ENCODE measurements around the gene GNG7. TPM values are rescaled to one million over a fixed set of nuclear protein-coding genes. Genes with fewer than 3 reads are reported as not detected.

GNG7 gene
- total RNA-seq, 1 experiment from 2014 or later, result 7.7 TPM

DNA sequence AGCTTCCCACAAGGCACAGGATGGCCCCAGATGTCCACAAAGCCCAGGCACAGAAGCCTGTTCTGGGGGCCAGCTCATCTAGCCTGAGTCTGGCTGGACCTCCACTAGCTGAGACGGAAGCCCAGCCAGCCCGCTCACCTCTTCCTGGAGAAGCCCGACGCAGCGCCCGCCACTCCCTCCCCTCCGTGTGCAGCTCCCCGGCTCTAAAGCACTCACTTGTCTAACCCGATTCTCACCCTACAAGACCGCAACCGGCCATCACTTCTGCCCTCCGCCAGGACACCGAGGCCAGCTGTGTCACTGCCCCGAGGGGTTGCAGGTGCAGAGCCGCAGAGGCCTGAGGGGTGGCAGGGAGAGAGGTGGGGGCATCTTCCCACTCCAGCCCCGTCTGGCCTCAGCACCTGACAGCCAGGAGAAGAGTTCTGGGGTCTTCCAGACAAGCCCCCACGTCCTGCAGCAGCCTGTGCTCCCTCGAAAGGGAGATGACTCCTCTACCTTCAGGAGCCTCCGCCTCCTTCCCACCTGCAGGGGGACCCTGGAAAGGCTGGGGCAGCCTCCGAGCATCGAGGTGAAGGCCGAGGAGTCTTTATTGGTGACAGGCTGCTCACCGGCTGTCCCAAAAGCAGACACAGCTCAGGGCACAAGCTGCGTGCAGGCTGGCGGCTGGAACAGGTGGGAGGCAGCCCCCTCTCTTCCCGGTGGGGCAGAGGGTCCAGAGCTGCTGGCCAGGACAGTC is 24.6 kb upstream of the GNG7 start:
- no peak for DNase-seq
- peak overlapping the region in 1 of 3 experiments; percentile 72; a peak in 1 of 7 replicates for H3K27ac Mint-ChIP-seq
- peak overlapping the region; percentile 21 to 27; a peak in 2 of 5 replicates for H3K4me3 Mint-ChIP-seq
- no peak overlapping the region for H3K4me2 ChIP-seq (ENCODE audit: insufficient read depth, insufficient read length, low read length)
- H2BK120ac ChIP-seq (ENCODE audit: low read depth, low read length, poor library complexity, severe bottlenecking), result no peak overlapping the region
- H3K9ac ChIP-seq (ENCODE audit: extremely low read depth, insufficient read length, low read length), result no peak overlapping the region
- H3T11ph ChIP-seq (ENCODE audit: low read length), result no peak overlapping the region
- H2BK20ac ChIP-seq (ENCODE audit: low read depth, low read length, poor library complexity, severe bottlenecking), result no peak overlapping the region
- H3K27ac ChIP-seq (ENCODE audit: insufficient read length, low read depth, low read length), result no peak overlapping the region
- H3K23ac ChIP-seq (ENCODE audit: insufficient read length, low read depth, low read length), result no peak overlapping the region
- TF ChIP-seq, protein P1, sequence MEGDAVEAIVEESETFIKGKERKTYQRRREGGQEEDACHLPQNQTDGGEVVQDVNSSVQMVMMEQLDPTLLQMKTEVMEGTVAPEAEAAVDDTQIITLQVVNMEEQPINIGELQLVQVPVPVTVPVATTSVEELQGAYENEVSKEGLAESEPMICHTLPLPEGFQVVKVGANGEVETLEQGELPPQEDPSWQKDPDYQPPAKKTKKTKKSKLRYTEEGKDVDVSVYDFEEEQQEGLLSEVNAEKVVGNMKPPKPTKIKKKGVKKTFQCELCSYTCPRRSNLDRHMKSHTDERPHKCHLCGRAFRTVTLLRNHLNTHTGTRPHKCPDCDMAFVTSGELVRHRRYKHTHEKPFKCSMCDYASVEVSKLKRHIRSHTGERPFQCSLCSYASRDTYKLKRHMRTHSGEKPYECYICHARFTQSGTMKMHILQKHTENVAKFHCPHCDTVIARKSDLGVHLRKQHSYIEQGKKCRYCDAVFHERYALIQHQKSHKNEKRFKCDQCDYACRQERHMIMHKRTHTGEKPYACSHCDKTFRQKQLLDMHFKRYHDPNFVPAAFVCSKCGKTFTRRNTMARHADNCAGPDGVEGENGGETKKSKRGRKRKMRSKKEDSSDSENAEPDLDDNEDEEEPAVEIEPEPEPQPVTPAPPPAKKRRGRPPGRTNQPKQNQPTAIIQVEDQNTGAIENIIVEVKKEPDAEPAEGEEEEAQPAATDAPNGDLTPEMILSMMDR (conservative IDR thresholded peaks at IDR 0.05), result peak; percentile 42
- H3K79me2 ChIP-seq (ENCODE audit: insufficient read depth, low read length), result no peaks in the 10 kb centered on the region
- no peak overlapping the region for H4K5ac ChIP-seq (ENCODE audit: insufficient read length, low read depth, low read length)
- H3K9me3 Mint-ChIP-seq, result no peaks in the 10 kb centered on the region
- no peak overlapping the region for H3K56ac ChIP-seq (ENCODE audit: insufficient read length, low read depth, low read length)
- H4K8ac ChIP-seq (replicated peaks; ENCODE audit: insufficient read length, low read depth, low read length), result no peak overlapping the region
- H3K9me3 ChIP-seq (ENCODE audit: control insufficient read depth, low read depth, low read length), result no peaks in the 10 kb centered on the region
- no peak overlapping the region for H2AFZ ChIP-seq (ENCODE audit: low read length)
- H3K79me1 ChIP-seq (ENCODE audit: insufficient read depth, low read depth, low read length, poor library complexity, severe bottlenecking), result no peaks in the 10 kb centered on the region
- peaks cover 3% of the 10 kb centered on the region for H4K20me1 ChIP-seq (ENCODE audit: control insufficient read depth, insufficient read depth, insufficient read length)
- H3K18ac ChIP-seq (ENCODE audit: insufficient read length, low read depth, low read length), result no peak overlapping the region
- no peak overlapping the region for H3K4ac ChIP-seq (ENCODE audit: low read depth, low read length)
- no peak overlapping the region for H2AK5ac ChIP-seq (ENCODE audit: insufficient read length, low read length)
- no peaks in the 10 kb centered on the region for H3K27me3 ChIP-seq (ENCODE audit: insufficient read depth, low read length)
- no peak overlapping the region for H2BK5ac ChIP-seq (ENCODE audit: insufficient read length, low read length)
- H3K14ac ChIP-seq (ENCODE audit: insufficient read depth, low read length), result peak overlapping the region; percentile 50; the same call in 1 of the 2 replicates
- peaks cover 48% of the 10 kb centered on the region for H3K27me3 Mint-ChIP-seq (ENCODE audit: low read depth)
- H3K4me1 Mint-ChIP-seq, result peaks cover 3 to 14% of the 10 kb centered on the region in 2 experiments
- no peak overlapping the region for H4K91ac ChIP-seq (ENCODE audit: insufficient read length, low read depth, low read length)
- no CpG with 5 or more reads among the region's 26 CpGs for WGBS (ENCODE audit: extremely low coverage, insufficient read length, low lambda C conversion rate)
- no peak overlapping the region; the same call in 1 of the 2 replicates for H2BK15ac ChIP-seq (ENCODE audit: low read depth, low read length)
- H3K4me1 ChIP-seq (ENCODE audit: insufficient read depth, low read length), result no peaks in the 10 kb centered on the region; the same call in 1 of the 2 replicates
- H3K36me3 Mint-ChIP-seq (ENCODE audit: insufficient read depth in 1 of 3, low read depth in 3 of 3), result no peaks in the 10 kb centered on the region
- H2BK12ac ChIP-seq (ENCODE audit: insufficient read length, low read depth, low read length), result no peak overlapping the region
- no peaks in the 10 kb centered on the region for H3K23me2 ChIP-seq (ENCODE audit: insufficient read length, low read depth, low read length, poor library complexity, severe bottlenecking)
